ENCODE data around the gene PRMT7. TPM values are rescaled to one million over a fixed set of nuclear protein-coding genes. Genes with fewer than 3 reads are reported as not detected.

Gene PRMT7
- total and polyA plus RNA-seq, 2 donors (not counting 1 experiment from before 2014, with no cell fraction given), result 76.9 to 80.4 TPM

DNA sequence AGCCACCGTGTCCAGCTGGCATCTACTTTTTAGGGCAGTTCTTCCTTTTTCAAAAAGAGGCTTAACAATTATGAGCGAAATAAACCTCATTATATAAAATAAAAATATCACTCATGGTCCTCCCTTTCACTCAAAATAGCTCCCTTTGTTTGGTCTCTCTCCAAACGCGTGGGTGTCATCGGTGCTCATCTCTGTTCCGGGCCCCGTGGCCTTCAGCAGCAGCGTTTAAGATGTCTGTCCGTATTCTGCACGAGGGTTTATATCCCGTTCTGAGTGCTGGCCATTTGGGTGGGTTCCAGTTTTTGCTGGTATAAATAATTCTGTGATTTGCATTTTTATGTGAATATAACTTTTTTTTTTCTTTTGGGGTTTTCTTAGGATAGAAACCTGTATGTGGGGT lies 33.4 kb downstream of the PRMT7 start:
- ChIA-PET CTCF (interaction anchor here (1.5 kb wide), 1 partner anchor 80 kb away, joined by 6 read pairs; the partner anchor contains the start of gene SLC7A6), POLR2A (no interaction called here)
- H3K9me3 Mint-ChIP-seq (ENCODE audit: insufficient read depth), result no peaks in the 10 kb centered on the region
- 93% methylated on average over 6 of the region's 11 CpGs for WGBS (ENCODE audit: insufficient coverage)
- H3K27me3 ChIP-seq (replicated peaks in 1 of 4; ENCODE audit: control extremely low read depth in 1 of 4, control insufficient read depth in 3 of 4, insufficient read depth in 4 of 4, low read length in 3 of 4), result no peaks in the 10 kb centered on the region
- H3K9ac ChIP-seq (ENCODE audit: low read length), result no peak overlapping the region
- H2AFZ ChIP-seq (ENCODE audit: insufficient read depth, low read depth, low read length, poor library complexity, severe bottlenecking), result no peak overlapping the region
- peaks cover 22 to 74% of the 10 kb centered on the region in 2 experiments for H3K36me3 ChIP-seq (replicated peaks in 1 of 2; ENCODE audit: control extremely low read depth in 1 of 2, control insufficient read depth in 1 of 2, extremely low read depth in 1 of 2, insufficient read depth in 2 of 2, low read length in 1 of 2)
- H3K79me2 ChIP-seq (ENCODE audit: control insufficient read depth, insufficient read depth, low read length), result no peaks in the 10 kb centered on the region
- H3K4me2 ChIP-seq (replicated peaks; ENCODE audit: low read depth, low read length, poor library complexity, severe bottlenecking), result no peak overlapping the region
- H3K9me3 ChIP-seq (ENCODE audit: control extremely low read depth in 1 of 3, control insufficient read depth in 2 of 3, insufficient read depth in 1 of 3, low read length in 2 of 3), result no peaks in the 10 kb centered on the region
- DNase-seq (no peak), ATAC-seq (ENCODE audit: low read depth) (no peak)
- no peaks in the 10 kb centered on the region for H3K4me1 Mint-ChIP-seq
- intact Hi-C loops (cut with micrococcal nuclease), result no loop called here
- TF ChIP-seq, protein P1, sequence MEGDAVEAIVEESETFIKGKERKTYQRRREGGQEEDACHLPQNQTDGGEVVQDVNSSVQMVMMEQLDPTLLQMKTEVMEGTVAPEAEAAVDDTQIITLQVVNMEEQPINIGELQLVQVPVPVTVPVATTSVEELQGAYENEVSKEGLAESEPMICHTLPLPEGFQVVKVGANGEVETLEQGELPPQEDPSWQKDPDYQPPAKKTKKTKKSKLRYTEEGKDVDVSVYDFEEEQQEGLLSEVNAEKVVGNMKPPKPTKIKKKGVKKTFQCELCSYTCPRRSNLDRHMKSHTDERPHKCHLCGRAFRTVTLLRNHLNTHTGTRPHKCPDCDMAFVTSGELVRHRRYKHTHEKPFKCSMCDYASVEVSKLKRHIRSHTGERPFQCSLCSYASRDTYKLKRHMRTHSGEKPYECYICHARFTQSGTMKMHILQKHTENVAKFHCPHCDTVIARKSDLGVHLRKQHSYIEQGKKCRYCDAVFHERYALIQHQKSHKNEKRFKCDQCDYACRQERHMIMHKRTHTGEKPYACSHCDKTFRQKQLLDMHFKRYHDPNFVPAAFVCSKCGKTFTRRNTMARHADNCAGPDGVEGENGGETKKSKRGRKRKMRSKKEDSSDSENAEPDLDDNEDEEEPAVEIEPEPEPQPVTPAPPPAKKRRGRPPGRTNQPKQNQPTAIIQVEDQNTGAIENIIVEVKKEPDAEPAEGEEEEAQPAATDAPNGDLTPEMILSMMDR (IDR thresholded peaks at IDR 0.05), result no peak
- no peak for TF ChIP-seq EZH2 (IDR thresholded peaks at IDR 0.05; ENCODE audit: borderline replicate concordance, insufficient read depth, low read depth, low read length, poor library complexity, severe bottlenecking)
- no peaks in the 10 kb centered on the region for H3K4me1 ChIP-seq (ENCODE audit: control insufficient read depth in 2 of 2, insufficient read depth in 2 of 2, low read length in 2 of 2)
- no peaks in the 10 kb centered on the region for H3K27me3 Mint-ChIP-seq
- H4K20me1 ChIP-seq (ENCODE audit: control insufficient read depth, insufficient read depth, low read length, poor library complexity, severe bottlenecking), result no peaks in the 10 kb centered on the region
- no peak overlapping the region for H3K4me3 Mint-ChIP-seq
- H3K27ac Mint-ChIP-seq, result no peak overlapping the region
- H3K27ac ChIP-seq (ENCODE audit: low read length in 2 of 2), result no peak overlapping the region
- no peak overlapping the region for H3K4me3 ChIP-seq (ENCODE audit: control extremely low read depth in 1 of 5, extremely low read depth in 1 of 5, insufficient read depth in 1 of 5, low read depth in 2 of 5, low read length in 4 of 5)

DNA sequence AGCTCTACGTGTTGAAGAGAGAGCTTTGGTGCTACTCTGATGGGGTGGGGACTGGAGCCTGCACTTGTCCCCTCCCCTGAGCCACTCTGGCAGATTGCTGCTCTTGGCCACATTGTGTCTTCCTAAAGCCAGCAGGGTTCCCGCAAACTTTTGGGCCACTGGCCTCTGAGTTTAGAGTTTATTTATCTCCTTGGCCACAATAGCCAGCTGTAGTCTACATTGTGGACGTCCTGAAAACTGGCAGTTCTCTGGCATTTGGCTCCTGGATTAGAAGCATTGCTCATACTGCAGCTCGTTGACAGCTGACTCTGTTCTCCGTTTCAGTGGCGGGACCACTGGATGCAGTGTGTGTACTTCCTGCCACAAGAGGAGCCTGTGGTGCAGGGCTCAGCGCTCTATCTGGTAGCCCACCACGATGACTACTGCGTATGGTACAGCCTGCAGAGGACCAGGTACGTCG lies 34.6 kb downstream of the PRMT7 start:
- peaks cover 22 to 74% of the 10 kb centered on the region in 2 experiments for H3K36me3 ChIP-seq (replicated peaks in 1 of 2; ENCODE audit: control extremely low read depth in 1 of 2, control insufficient read depth in 1 of 2, extremely low read depth in 1 of 2, insufficient read depth in 2 of 2, low read length in 1 of 2)
- no peak for ATAC-seq (ENCODE audit: low read depth)
- Mint-ChIP-seq H3K4me3 (no peak overlapping the region), H3K9me3 (ENCODE audit: insufficient read depth) (no peaks in the 10 kb centered on the region), H3K27me3 (no peaks in the 10 kb centered on the region), H3K27ac (no peak overlapping the region), H3K4me1 (no peaks in the 10 kb centered on the region)
- no peaks in the 10 kb centered on the region for H3K27me3 ChIP-seq (replicated peaks in 1 of 4; ENCODE audit: control extremely low read depth in 1 of 4, control insufficient read depth in 3 of 4, insufficient read depth in 4 of 4, low read length in 3 of 4)
- intact Hi-C loops (cut with micrococcal nuclease), result no loop called here
- no peaks in the 10 kb centered on the region for H4K20me1 ChIP-seq (ENCODE audit: control insufficient read depth, insufficient read depth, low read length, poor library complexity, severe bottlenecking)
- H2AFZ ChIP-seq (ENCODE audit: insufficient read depth, low read depth, low read length, poor library complexity, severe bottlenecking), result no peak overlapping the region
- no peak overlapping the region for H3K4me3 ChIP-seq (ENCODE audit: control extremely low read depth in 1 of 5, extremely low read depth in 1 of 5, insufficient read depth in 1 of 5, low read depth in 2 of 5, low read length in 4 of 5)
- WGBS (ENCODE audit: insufficient coverage), result 72% methylated on average over 11 of the region's 11 CpGs
- no peak overlapping the region for H3K27ac ChIP-seq (ENCODE audit: low read length in 2 of 2)
- DNase-seq, result no peak
- POLR2A ChIA-PET, result no interaction called here
- no peaks in the 10 kb centered on the region for H3K4me1 ChIP-seq (ENCODE audit: control insufficient read depth in 2 of 2, insufficient read depth in 2 of 2, low read length in 2 of 2)
- TF ChIP-seq, protein P1 (IDR thresholded peaks at IDR 0.05), result no peak
- TF ChIP-seq EZH2 (IDR thresholded peaks at IDR 0.05; ENCODE audit: borderline replicate concordance, insufficient read depth, low read depth, low read length, poor library complexity, severe bottlenecking), result no peak
- CTCF ChIA-PET, result interaction anchor here (1.2 kb wide), 1 partner anchor 82 kb away, joined by 3 read pairs; no protein-coding TSS in a partner anchor
- H3K9ac ChIP-seq (ENCODE audit: low read length), result no peak overlapping the region
- H3K4me2 ChIP-seq (replicated peaks; ENCODE audit: low read depth, low read length, poor library complexity, severe bottlenecking), result no peak overlapping the region
- H3K79me2 ChIP-seq (ENCODE audit: control insufficient read depth, insufficient read depth, low read length), result no peaks in the 10 kb centered on the region
- H3K9me3 ChIP-seq (ENCODE audit: control extremely low read depth in 1 of 3, control insufficient read depth in 2 of 3, insufficient read depth in 1 of 3, low read length in 2 of 3), result no peaks in the 10 kb centered on the region
